ENCODE measurements around the gene HBP1. TPM values are rescaled to one million over a fixed set of nuclear protein-coding genes. Genes with fewer than 3 reads are reported as not detected.

HBP1 gene
- total RNA-seq, 1 donor from 2014 or later = 121 TPM

GRCh38 chr7:107160389-107160788 lies 8.4 kb upstream of the HBP1 start:
- TF ChIP-seq CTCF (IDR thresholded peaks at IDR 0.05) (no peak), EZH2 (IDR thresholded peaks at IDR 0.05) (no peak), EZH2phosphoT487 (IDR thresholded peaks at IDR 0.05) (no peak)
- no peak for DNase-seq (ENCODE audit: low spot score)
- Mint-ChIP-seq H3K36me3 (peaks cover 8% of the 10 kb centered on the region), H3K4me3 (no peak overlapping the region), H3K27ac (no peak overlapping the region), H3K4me1 (no peaks in the 10 kb centered on the region), H3K9me3 (no peaks in the 10 kb centered on the region), H3K27me3 (ENCODE audit: insufficient read depth, low read depth) (no peaks in the 10 kb centered on the region)
- Histone ChIP-seq H3F3A (ENCODE audit: low read depth) (no peaks in the 10 kb centered on the region), H3K4me1 (no peaks in the 10 kb centered on the region), H3K4me2 (no peak overlapping the region), H3K79me2 (ENCODE audit: low read depth) (no peaks in the 10 kb centered on the region), H3K9ac (no peak overlapping the region), H3K27ac (no peak overlapping the region), H3K27me3 (no peaks in the 10 kb centered on the region), H3K9me3 (ENCODE audit: low read depth) (no peaks in the 10 kb centered on the region), H3K4me3 (no peak overlapping the region), H2AFZ (replicated peaks) (no peak overlapping the region), H3K36me3 (no peaks in the 10 kb centered on the region), H4K20me1 (ENCODE audit: low read depth) (no peaks in the 10 kb centered on the region)

GRCh38 chr7:107161415-107161814 lies 7.4 kb upstream of the HBP1 start:
- H3K27ac Mint-ChIP-seq = no peak overlapping the region
- Histone ChIP-seq H3K27me3 (no peaks in the 10 kb centered on the region), H3K9me3 (ENCODE audit: low read depth) (no peaks in the 10 kb centered on the region), H4K20me1 (ENCODE audit: low read depth) (no peaks in the 10 kb centered on the region), H3K36me3 (no peaks in the 10 kb centered on the region), H2AFZ (replicated peaks) (no peak overlapping the region), H3K4me1 (peaks cover under 1% of the 10 kb centered on the region), H3K27ac (no peak overlapping the region), H3K79me2 (ENCODE audit: low read depth) (no peaks in the 10 kb centered on the region), H3K4me2 (no peak overlapping the region), H3K9ac (no peak overlapping the region), H3K4me3 (no peak overlapping the region), H3F3A (ENCODE audit: low read depth) (no peaks in the 10 kb centered on the region)
- TF ChIP-seq EZH2 (IDR thresholded peaks at IDR 0.05) = no peak
- TF ChIP-seq EZH2phosphoT487 (IDR thresholded peaks at IDR 0.05) = no peak
- no peak for TF ChIP-seq CTCF (IDR thresholded peaks at IDR 0.05)
- H3K36me3 Mint-ChIP-seq = peaks cover 3% of the 10 kb centered on the region
- no peak for DNase-seq (ENCODE audit: low spot score)
- no peak overlapping the region for H3K4me3 Mint-ChIP-seq
- no peaks in the 10 kb centered on the region for H3K9me3 Mint-ChIP-seq
- peaks cover 4% of the 10 kb centered on the region for H3K4me1 Mint-ChIP-seq
- H3K27me3 Mint-ChIP-seq (ENCODE audit: insufficient read depth, low read depth) = no peaks in the 10 kb centered on the region

GRCh38 chr7:107162475-107162874 lies 6.3 kb upstream of the HBP1 start:
- TF ChIP-seq CTCF (IDR thresholded peaks at IDR 0.05) = no peak
- Mint-ChIP-seq H3K4me3 (no peak overlapping the region), H3K36me3 (no peaks in the 10 kb centered on the region), H3K27me3 (ENCODE audit: insufficient read depth, low read depth) (no peaks in the 10 kb centered on the region), H3K27ac (no peak overlapping the region), H3K4me1 (peaks cover 13% of the 10 kb centered on the region), H3K9me3 (no peaks in the 10 kb centered on the region)
- Histone ChIP-seq H2AFZ (replicated peaks) (no peak overlapping the region), H3F3A (ENCODE audit: low read depth) (peaks cover 6% of the 10 kb centered on the region), H3K4me3 (no peak overlapping the region), H3K9me3 (ENCODE audit: low read depth) (no peaks in the 10 kb centered on the region), H3K36me3 (no peaks in the 10 kb centered on the region), H3K9ac (no peak overlapping the region), H3K27me3 (no peaks in the 10 kb centered on the region), H3K4me1 (peaks cover 10% of the 10 kb centered on the region), H4K20me1 (ENCODE audit: low read depth) (no peaks in the 10 kb centered on the region), H3K27ac (no peak overlapping the region), H3K4me2 (no peak overlapping the region), H3K79me2 (ENCODE audit: low read depth) (no peaks in the 10 kb centered on the region)
- DNase-seq (ENCODE audit: low spot score) = no peak

- H3K4me1 Mint-ChIP-seq = peaks cover 13% of the 10 kb centered on the region
- Histone ChIP-seq H3K4me1 (peaks cover 10% of the 10 kb centered on the region), H4K20me1 (ENCODE audit: low read depth) (no peaks in the 10 kb centered on the region), H3K36me3 (no peaks in the 10 kb centered on the region), H3F3A (ENCODE audit: low read depth) (peaks cover 17% of the 10 kb centered on the region), H3K27ac (no peak overlapping the region), H3K9ac (no peak overlapping the region), H2AFZ (replicated peaks) (no peak overlapping the region), H3K9me3 (ENCODE audit: low read depth) (no peaks in the 10 kb centered on the region), H3K4me2 (no peak overlapping the region), H3K79me2 (ENCODE audit: low read depth) (no peaks in the 10 kb centered on the region), H3K27me3 (no peaks in the 10 kb centered on the region), H3K4me3 (no peak overlapping the region)
- H3K36me3 Mint-ChIP-seq = no peaks in the 10 kb centered on the region
- no peak overlapping the region for H3K27ac Mint-ChIP-seq
- H3K9me3 Mint-ChIP-seq = no peaks in the 10 kb centered on the region
- no peak for DNase-seq (ENCODE audit: low spot score)
- TF ChIP-seq EZH2 (IDR thresholded peaks at IDR 0.05) (no peak), CTCF (IDR thresholded peaks at IDR 0.05) (no peak), EZH2phosphoT487 (IDR thresholded peaks at IDR 0.05) (no peak)
- H3K27me3 Mint-ChIP-seq (ENCODE audit: insufficient read depth, low read depth) = no peaks in the 10 kb centered on the region
- H3K4me3 Mint-ChIP-seq = no peak overlapping the region
These were observed 4.7 kb upstream of the HBP1 start for GRCh38 chr7:107164092-107164491.
